Fibroblast of villous mesenchyme (primary cell): ENCODE measurements around the gene APC2. TPM values are rescaled to one million over a fixed set of nuclear protein-coding genes. Genes with fewer than 3 reads are reported as not detected.
"Not testable (repeated sequence)": the region's sequence is repeated elsewhere in the genome, so short reads cannot be mapped to it uniquely, and the experiment has no call there.

Source experiments
- DNase-seq: peaks from one replicate; pipeline ENCODE4 v3.0.0-alpha.2; 2010; ENCODE audit warnings: low read depth
- H3K4me3 ChIP-seq: 2 replicates; pipeline ENCODE4 v1.5.1; 2011; ENCODE audit warnings: low read depth, mild to moderate bottlenecking, low read length
- total RNA-seq: library from RNA; depleted of rRNA; stranded (reverse); fragments of >200 nt; gene quantifications from 2 replicates; pipeline ENCODE4 v1.2.3, GENCODE V29; 2012
- TF ChIP-seq, protein P1 (sequence below): IDR thresholded peaks from 2 replicates; pipeline ENCODE4 v1.5.1; 2012; ENCODE audit warnings: low read depth, mild to moderate bottlenecking, low read length; ENCODE audit not compliant: insufficient read depth

APC2 gene
- total RNA-seq, 1 donor, result 0.43 TPM

DNA sequence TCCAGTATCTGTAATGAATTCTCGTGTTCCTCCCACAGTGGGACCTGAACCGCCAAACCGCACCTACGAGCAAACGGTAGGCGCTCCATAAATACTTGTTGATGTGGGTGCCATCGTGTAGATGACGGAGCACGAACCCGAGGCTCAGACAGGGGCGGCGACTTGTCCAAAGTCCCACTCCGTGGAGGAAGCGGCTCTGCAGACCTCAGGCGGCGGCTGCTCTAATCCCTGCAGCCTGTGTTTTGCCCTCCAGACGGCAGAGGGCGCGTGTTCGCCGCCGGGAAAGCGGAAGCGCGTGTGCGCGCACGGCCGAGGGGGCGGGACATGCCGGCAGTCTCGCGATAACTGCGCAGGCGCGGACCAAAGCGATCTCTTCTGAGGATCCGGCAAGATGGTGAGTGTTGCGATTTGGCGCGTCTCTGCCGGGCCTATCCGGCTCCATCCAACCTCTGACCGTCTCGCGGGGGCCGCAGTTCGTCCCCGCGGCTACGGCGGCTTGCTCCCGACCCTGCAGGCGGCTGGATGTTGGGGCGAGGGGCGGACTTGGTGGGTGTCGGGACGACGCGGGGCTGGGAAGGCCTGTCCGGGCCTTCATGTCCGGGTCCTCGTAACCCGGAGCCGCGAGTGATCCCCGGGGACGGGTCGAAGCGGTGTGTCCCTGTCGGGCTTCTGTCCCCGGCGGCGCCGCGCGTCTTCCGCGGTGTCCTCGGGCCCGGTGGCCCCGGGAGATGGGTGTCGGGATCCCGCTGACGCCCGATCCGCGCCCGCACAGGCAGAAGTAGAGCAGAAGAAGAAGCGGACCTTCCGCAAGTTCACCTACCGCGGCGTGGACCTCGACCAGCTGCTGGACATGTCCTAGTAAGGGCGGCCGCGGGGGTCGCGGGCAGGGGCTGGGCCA is 11.6 kb upstream of the APC2 start, which contains the start of gene RPS15:
Gene RPS15 (plus strand): TSS at position 362 of the 898 bp plus-strand sequence. CDS start 30 bp downstream, at position 392.
- TF ChIP-seq, protein P1, sequence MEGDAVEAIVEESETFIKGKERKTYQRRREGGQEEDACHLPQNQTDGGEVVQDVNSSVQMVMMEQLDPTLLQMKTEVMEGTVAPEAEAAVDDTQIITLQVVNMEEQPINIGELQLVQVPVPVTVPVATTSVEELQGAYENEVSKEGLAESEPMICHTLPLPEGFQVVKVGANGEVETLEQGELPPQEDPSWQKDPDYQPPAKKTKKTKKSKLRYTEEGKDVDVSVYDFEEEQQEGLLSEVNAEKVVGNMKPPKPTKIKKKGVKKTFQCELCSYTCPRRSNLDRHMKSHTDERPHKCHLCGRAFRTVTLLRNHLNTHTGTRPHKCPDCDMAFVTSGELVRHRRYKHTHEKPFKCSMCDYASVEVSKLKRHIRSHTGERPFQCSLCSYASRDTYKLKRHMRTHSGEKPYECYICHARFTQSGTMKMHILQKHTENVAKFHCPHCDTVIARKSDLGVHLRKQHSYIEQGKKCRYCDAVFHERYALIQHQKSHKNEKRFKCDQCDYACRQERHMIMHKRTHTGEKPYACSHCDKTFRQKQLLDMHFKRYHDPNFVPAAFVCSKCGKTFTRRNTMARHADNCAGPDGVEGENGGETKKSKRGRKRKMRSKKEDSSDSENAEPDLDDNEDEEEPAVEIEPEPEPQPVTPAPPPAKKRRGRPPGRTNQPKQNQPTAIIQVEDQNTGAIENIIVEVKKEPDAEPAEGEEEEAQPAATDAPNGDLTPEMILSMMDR, result peak; percentile 83
- H3K4me3 ChIP-seq, result peak within 1 kb of the TSS; percentile 91
- peak; percentile 97 for DNase-seq

DNA sequence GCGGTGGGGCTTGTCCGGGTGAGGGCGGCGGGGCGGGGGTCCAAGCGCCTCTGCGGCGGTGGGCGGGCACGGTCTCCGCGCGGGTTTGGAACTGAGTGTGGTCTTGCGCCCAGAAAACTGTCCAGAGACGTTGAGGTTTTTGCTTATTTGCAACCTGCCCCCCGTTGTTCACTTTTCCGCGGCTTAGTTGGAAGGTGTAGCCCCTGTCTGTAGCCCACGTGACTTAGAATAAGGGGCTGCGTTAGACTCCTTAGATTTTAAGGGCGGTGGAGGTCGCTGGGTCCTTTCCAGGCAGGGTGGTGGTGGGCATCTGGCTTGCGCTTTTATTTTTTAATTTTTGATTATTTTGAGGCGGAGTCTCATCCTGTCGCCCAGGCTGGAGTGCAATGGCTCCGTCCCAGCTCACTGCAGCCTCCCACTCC is 11.0 kb upstream of the APC2 start:
- TF ChIP-seq, protein P1, result no peak
- peak overlapping the region; percentile 91 for H3K4me3 ChIP-seq
- no peak for DNase-seq

DNA sequence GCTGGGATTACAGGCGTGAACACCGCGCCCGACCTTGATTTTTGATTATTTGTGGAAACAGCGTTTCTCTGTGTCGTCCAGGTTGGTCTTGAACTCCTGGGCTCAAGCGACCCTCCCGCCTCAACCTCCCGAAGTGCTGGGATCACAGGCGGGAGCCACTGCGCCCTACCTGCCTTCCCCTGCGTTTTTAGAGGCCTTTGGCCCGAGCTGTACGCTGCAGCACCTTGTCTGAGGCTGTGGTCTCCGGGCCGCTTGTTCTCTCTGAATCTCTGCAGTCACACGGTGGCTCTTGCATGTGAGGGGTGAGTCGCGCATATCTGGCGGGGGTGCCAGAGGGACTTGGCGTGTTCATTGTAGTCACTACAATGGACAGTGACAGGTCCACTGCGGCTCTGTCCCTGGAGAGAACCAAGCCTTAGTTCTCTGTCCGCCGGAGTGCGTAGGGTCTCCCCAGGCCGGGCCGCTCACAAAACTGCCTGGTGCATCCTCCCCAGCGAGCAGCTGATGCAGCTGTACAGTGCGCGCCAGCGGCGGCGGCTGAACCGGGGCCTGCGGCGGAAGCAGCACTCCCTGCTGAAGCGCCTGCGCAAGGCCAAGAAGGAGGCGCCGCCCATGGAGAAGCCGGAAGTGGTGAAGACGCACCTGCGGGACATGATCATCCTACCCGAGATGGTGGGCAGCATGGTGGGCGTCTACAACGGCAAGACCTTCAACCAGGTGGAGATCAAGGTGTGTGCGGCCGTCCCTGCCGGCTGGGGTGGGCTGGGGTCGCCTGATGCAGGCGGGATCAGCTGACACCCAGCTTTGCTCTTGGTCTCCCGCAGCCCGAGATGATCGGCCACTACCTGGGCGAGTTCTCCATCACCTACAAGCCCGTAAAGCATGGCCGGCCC is 10.2 kb upstream of the APC2 start:
- not testable (repeated sequence) for DNase-seq
- H3K4me3 ChIP-seq, result peak overlapping the region; percentile 91

DNA sequence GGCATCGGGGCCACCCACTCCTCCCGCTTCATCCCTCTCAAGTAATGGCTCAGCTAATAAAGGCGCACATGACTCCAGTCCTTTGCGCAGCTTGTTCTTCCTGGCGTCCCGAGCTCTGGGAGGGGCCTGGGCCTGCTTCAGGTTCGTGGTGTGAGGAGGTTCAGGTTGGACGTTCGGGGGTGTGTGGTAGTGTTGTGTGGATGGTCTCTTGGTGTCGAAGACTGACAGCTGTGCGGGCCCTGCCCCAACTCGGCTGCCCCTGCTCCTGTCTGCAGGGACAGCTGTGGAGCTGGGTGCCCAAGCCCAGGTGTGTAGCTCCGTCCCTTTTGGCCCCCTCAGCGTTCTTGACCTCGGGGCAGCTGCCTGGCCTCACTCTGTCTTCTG is 9.5 kb upstream of the APC2 start:
- no peak overlapping the region for H3K4me3 ChIP-seq
- DNase-seq, result no peak
- TF ChIP-seq, protein P1, result no peak

DNA sequence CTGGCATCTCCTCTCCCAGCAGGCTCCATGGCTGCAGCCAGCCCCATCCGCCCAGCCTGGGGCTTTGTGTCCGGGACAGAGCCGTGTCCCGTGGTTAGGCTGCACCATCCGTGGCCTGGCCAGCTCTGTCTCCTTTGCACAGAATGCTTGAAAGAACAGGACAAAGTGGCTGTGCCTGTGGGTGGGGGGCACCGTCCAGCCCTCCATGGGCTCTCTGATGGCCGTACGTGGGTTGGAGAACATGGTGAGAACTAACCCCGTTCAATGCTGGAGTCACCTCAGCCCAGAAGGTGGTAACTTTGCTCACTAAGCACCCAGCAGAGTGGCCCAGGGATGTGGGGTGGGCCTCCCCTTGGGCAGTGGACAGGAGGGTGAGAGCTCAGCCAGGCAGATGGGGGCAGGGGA is 8.9 kb upstream of the APC2 start:
- TF ChIP-seq, protein P1, result no peak
- no peak overlapping the region for H3K4me3 ChIP-seq
- DNase-seq, result no peak

DNA sequence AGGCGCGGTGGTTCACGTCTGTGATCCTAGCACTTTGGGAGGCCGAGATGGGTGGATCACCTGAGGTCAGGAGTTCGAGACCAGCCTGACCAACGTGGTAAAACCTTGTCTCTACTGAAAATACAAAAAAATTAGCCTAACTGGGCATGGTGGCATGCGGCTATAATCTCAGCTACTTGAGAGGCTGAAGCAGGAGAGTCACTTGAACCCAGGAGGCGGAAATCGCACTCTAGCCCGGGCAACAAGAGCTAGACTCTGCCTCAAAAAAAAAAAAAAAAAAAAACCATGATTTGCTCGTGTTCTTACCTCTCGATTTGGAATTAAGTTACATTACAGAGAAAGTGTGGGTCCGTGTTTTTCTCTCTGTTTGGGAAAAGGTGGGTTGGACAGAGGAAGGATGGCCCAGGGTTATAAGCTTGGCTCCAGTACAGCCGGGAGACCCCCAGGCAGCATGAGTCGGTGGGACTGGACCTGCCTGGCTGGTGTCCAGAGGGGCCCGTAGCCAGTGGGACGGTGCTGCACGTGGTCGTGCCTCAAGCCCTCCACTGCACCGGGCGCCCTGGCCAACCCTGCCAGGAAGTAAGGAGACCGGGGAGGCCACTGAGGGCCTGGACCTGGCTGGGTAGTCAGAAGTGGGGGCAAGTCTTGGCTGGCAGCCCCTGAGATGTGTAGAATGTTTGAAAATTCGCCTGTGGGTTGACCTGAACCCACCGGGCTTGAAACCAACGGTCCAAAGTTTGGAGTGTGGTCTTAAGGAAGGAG is 8.1 kb upstream of the APC2 start:
- TF ChIP-seq, protein P1, result no peak
- DNase-seq, result no peak
- no peak overlapping the region for H3K4me3 ChIP-seq
